ENCODE data around the gene GPR26.

Gene GPR26, protein sequence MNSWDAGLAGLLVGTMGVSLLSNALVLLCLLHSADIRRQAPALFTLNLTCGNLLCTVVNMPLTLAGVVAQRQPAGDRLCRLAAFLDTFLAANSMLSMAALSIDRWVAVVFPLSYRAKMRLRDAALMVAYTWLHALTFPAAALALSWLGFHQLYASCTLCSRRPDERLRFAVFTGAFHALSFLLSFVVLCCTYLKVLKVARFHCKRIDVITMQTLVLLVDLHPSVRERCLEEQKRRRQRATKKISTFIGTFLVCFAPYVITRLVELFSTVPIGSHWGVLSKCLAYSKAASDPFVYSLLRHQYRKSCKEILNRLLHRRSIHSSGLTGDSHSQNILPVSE

DNA sequence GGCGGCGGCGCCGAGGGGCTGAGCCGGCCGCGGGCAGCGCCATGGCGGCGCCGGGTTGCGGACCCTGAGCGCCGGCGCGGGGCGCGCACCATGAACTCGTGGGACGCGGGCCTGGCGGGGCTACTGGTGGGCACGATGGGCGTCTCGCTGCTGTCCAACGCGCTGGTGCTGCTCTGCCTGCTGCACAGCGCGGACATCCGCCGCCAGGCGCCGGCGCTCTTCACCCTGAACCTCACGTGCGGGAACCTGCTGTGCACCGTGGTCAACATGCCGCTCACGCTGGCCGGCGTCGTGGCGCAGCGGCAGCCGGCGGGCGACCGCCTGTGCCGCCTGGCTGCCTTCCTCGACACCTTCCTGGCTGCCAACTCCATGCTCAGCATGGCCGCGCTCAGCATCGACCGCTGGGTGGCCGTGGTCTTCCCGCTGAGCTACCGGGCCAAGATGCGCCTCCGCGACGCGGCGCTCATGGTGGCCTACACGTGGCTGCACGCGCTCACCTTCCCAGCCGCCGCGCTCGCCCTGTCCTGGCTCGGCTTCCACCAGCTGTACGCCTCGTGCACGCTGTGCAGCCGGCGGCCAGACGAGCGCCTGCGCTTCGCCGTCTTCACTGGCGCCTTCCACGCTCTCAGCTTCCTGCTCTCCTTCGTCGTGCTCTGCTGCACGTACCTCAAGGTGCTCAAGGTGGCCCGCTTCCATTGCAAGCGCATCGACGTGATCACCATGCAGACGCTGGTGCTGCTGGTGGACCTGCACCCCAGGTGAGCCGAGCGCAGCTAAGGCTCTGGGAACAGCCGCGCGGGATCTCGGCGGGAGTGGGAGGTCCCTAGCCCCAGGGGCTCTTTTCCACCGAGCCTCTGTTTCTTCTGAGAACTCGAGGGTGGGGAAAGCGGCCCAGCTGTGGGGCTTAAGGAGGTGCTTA lies at the start of gene GPR26:
GPR26 (plus strand) TSS at position 38 of the 919 bp plus-strand sequence; CDS start at position 91, 53 bp downstream.
- no peak for DNase-seq

DNA sequence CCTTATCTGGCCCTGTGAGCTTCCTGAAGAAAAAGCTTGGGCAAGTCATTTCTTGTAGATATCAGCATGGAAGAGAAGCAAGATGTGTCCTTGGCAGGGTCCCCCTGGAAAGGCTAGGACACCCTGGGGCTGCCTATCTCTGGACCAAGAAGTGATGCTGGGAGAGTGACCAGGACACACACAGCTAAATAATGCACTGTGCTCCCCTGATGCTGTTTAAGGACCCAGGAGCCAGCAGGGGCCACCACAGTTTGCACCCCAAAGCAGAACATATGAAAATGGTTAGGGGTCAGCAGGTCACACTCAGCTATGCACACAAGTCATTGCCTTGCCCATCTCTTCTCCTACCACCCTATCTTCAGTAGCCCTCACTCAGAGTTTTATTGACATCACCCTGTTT lies 47.9 kb upstream of the GPR26 start:
- no peak for DNase-seq

DNA sequence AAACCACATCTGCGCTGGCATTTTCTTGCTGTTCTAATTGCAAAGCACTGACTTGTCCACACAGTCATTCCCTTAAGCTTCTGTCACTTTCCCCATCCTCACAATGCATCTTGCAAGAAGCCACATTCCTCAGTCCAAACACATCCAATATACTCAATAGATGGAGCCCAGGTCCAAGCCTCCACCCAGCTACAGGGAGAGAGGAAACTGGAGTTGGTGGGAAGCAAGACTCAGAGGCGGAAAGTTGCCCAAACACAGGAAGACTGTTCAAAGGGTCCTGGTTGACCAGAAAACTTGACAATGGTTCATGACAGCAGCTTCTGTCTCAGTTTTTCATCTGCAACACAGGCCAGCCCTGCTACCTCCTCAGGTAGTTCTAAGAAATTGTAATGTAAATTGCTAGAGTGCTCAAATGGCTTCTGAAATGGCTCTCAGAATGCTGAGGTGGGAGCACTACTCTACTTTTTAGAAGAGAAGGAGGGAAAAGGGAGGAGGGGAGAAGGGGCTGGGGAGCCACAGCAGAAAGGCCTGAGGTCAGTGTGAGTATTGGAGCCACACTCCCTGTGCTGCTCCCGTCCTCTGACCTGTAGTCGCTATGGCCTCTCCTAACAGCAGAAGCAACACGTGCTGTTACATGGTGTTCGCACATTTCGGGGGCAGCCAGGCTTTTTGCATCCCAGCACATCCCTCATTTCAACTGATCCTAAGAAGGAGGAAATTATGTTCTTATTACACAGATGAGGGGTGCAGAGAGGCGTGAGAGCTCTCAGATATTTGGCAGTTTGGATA lies 46.9 kb upstream of the GPR26 start:
- no peak for DNase-seq

DNA sequence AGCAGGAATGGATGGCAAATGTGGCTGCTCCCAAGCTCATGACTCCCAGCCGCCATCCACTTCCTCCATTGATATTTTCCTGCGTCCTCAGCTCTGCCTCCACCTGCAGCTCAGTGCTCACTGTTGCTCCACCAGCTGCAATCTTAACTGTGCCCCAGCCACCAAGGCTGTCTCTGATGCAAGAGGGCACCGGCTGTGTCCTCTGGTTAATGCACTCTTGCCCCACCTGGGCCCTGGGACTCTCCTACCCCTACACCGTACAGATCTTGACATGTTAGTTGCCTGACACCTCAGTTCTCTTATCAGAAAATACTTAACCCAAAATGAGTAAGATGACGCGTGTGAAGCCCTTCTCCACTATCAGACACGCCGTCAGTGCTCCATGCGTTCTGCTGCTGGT lies 45.5 kb upstream of the GPR26 start:
- no peak for DNase-seq

DNA sequence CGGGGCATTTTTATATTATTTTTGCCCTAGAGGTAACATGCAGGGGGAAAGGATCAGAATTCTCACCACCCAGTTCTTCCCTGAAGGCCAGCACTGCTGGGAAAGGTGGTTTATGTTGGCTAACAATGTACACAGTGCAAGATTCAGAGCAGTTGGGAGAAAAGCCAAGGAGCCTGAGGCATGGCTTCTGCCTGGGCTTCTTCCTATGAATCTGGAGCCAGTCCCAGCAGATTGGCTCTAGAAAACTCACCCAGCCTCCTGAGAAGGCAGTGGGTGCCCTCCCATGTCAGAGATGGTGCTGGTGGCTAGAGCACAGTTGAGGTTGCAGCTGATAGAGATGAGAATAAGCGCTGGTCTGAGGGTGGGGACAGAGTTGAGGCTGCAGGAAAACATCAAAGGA lies 44.7 kb upstream of the GPR26 start:
- DNase-seq, result no peak

DNA sequence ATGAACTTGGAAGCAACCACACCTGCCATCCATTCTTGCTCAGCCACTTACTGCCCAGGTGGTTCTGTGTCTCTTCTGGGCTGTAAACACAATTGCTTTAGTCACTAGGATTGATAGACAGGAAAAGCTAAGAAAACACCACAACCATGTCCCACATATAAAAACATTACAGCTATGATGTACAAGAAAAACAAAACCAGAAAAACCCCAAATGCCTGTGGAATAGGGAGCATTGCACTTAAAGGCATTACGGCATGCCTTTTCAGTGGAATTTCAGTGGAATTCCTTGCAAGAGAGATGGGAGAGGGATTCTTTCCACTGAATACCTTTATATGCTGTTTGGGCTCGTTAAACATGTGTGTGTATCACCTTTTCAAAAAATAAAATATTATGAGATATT lies 44.2 kb upstream of the GPR26 start:
- DNase-seq, result no peak

DNA sequence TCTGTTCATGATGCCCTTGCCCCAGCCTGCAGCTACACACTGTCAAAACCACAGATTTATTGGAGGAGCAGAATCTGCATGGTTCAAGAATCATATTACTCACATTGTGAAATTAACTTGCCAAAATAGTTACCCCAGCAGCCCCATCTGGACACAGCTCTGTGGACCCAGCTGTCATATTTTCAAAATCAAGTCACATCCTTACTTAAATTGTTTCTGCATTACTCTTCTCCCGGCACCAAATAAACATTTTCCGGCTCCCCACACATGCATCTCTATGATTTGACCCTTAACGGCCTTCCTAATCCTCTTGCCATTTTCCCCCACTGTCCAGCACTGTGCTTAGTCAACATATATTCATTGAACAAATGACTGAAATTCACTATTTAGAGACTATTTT lies 43.8 kb upstream of the GPR26 start:
- no peak for DNase-seq

DNA sequence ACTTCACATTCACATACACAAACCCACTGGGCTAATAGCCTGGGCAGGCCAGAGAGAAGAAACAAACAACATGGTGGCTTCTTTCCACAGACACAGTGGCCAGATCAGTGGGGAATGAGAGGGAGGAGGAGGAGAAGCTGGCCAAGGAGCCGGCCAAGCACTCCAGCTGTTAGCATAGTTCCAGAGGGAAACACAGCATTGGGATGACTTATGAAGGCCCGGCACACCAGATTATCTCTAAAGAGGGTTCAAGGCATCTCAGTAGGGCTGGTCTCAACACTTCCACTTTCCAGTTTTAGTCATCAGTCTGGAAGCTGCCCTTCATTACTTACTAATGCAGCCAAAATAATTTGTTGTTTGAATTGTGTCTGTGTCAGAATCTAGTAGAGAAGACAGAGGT lies 42.1 kb upstream of the GPR26 start:
- DNase-seq, result no peak

DNA sequence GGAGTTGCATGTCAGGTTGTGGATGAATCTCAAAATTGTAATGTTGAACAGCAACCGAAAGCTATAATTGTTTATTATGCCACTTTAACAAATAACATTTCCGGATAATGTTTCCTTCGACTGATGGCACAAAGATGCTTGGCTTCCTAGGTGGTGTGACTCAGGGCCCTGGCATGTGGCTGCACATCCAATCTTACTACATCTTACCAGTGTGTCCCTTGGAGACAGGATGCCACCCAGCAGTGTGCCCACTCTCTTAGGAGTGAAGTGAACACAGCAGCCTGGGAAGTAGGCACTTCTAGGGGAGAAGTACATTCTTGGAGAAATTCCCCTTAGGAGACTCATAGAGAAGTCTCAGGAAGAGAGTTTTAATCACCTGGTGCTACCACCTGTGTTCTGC lies 33.0 kb upstream of the GPR26 start:
- no peak for DNase-seq

DNA sequence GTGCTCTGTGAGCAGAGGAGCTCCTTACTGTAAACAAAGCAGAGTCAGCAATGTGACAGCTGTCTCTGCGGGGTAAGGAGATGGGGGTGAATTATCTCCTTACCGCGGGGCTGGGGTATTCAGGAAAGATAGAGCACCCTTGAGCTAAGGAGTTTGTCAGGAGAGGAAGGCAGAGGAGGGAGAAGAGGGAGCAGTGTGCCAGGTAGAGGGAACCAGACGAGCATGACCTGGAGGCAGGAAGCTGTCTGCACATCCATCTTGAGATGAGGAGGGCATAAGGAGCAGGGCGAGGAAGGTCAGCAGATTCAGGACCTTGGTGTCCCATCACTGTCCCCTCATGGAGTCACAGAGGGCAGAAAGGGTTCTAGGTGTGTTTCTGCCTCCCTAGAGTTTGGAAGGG lies 32.5 kb upstream of the GPR26 start:
- DNase-seq, result no peak

DNA sequence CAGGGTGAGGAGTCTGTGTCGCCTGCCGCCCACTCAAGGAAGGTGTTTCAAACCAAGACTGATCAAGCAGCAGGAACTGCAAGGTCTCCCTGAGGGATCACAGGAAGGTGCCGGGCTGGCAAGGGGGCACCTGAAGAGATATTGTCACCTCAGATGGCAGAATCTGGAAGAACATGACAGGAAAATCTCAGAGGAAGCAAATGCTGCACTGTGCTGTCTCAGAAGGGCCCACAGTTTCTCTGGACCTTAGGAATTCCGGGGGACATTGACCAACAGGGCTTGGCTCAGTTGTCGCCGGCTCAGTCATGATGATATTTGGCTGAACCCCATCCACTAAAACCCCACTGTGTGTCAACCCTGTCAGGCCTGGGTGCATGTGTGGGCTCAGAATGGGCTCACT lies 31.9 kb upstream of the GPR26 start:
- no peak for DNase-seq

DNA sequence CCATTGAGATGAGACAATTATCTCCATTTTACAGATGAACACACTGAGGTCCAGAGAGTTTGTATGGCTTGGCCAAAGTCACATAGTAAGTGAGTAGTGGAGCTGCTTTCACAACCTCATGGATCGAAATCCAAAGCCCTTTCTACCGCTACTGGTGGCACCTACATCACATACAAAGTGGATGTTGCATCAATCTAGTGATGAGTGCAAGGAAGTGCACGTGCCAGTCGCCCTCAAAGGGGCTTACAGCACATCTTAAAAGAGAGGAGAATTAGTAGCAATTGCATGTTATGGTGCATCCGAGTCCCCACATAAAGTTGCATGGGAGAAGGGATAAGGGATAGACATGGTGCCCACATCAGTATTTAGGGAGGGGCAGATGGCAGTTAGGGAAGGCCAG lies 31.0 kb upstream of the GPR26 start:
- no peak for DNase-seq

DNA sequence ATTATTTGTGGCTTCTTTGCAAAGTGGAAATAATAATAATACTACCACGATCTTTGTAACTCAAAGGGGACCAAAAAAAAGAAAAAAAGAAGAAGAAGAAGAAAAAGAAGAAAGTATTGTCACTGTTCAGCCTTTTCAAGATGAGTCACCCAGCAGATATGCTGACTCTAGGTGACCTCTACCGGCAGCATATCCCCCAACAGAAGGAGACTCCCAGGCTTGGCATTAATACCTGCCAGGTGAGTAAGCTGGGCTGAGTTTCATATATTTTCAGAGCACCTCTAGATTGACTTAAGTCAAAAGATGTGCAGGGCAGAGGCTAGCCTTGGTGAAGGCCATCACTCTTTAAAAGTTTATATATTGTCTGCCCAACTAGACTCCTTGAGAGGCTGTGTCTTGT lies 30.4 kb upstream of the GPR26 start:
- DNase-seq, result no peak

DNA sequence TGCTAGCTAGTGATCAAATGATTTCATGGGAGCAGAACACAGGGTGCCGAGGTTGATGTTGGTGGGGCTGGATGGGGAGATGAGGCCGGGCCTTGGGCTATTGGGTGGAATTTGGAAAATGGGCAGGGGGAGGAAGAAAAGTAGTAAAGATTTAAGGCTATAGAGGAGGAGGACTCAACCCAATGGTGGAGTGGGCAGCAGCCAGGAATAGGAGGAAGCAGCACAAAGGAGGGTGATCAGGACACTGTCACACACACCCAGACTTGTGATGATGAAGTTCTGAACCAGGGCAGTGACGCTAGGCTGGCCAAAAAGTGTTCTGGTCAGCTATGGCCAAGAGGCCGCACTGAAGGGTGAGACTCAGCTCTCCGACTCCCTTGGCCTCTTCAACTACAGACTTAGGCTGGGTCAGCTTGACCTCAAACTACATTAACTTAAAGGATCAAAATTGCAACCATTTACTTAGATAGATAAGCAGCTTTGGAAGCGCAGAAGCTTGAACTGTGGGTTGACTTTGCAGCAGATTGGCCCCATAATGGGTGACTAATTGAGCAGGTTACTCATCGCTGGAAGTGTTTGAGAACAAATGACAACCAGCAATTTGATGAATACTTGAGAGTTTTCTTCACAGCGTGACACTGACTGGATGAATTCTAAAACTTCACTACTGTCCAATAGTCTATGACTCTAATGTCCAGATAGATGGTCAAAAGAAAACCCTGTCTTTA lies 29.4 kb upstream of the GPR26 start:
- no peak for DNase-seq

DNA sequence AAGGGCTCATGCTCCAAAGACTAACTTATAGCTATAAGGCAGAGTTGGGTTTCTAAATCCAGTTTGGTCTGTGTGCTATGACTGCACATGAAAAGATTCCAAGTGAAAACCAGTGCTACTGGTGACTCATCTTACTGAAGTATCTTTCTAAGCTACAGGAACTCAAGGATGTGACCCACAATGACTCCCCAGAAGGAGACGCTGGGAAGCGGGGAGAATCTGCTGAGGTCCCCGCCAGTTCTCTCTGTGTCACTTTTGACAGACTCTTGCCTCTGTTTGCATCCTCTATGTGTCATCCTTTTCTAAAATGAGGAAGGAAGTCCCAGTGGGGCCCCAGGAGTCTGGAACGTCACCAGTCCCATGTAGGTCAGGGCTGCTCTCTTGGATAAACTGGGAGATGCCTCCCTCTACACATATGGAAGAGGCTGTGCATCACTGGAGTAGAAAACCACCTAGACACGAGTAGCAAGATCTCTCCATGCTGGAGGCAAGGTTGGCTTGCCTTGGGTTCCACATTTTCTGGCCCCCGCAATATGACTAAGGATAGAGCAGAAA lies 28.8 kb upstream of the GPR26 start:
- peak; percentile 5 for DNase-seq

DNA sequence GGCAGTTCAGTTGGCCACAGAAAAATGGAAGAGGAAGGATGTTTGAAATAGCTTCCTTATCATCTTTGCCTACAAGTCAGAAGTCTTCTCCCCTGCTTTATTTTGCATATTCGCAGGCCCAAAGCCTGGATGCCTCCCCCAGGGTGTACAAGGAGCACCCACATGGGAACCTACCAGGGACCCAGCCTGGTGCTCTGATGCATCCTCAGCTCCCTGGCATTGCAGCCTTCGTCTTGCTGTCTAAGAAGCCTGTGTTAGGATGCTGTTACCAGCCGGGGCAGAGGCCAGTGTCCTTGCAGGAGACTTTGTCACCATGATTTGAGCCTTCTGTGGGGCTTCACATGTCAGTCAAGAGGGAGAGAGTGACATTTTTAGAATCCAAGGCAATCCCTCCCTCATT lies 27.0 kb upstream of the GPR26 start:
- DNase-seq, result no peak

DNA sequence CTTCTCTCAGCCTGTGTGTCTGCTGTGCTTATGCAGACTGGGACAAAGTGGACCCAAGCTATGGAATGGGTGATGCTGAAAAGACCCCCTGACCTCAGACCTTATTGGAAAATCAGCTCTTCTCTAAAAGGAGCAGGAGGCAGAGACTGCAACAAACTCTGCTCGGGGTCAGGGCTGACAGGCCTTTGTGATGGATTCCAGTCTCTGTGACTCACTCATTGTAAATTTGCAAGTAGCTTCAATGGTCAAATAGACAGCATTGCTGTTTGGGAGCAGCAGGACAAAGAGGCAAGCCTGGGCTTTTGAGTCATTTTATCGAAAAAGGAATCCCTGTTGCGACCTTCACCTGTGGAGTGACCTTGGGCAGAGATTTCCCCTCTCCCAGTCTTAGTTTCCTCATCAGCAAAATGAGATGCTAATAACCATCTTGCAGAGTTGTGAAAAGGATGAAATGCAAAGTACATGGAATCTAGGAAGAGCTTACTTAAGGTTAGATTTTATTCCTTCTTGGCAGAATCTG lies 26.1 kb upstream of the GPR26 start:
- no peak for DNase-seq

DNA sequence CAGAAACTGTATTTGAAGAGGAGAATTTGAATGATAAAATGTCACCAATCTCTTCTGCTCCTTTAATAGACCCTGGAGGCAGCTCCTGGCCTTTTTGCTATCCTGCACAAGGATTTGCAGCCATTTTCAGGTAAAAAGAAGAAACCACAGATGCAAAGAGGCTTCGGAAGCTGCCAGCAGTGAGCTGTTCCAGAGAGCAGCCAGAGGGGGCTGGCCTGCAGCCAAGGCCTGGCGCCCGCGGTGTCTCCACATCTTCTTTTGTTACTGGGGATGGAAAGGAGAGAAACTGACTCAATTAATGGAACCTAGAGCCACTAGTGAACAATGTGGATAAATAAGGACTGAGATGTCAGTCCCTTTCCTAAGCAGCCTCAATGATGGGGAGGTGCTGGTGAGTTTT lies 23.9 kb upstream of the GPR26 start:
- DNase-seq, result no peak

DNA sequence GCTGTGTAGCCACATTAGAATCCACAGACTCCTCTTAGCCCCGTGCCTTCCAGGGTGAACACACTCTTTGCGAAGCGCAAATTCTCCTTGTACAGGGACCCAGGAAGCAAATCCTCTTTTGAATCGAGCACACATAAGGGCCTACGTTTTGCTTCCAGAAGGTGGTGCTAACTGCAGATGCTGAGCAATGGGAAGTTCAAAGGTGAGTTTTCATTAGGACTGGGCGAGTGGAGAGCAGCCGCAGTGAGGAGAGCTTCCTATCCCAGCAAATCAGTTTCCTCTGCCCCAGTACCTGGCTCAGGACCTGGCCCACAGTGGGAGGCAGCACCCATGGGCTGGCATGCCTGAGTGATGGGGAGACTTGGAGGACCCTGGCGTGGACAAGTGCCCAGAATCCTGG lies 23.5 kb upstream of the GPR26 start:
- DNase-seq, result no peak

DNA sequence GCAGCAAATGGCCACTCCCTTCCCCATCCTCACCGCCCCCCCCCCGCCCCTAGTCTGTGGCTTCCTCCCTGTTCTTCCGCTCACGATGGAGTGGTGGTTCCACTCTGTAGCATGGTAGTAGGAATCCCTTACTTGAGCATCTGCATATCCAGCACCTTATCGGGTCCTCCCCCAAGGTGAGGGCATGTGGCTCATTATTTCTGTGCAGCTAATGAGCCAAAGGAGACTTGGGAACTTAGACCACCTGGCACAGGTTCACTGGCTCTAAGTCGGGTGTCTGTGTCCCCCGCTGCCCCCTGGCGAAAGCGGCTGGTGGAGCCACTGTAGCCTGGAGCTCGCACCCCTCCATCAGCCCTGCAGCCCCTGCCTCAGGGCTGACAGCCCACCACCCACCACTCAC lies 22.8 kb upstream of the GPR26 start:
- no peak for DNase-seq

DNA sequence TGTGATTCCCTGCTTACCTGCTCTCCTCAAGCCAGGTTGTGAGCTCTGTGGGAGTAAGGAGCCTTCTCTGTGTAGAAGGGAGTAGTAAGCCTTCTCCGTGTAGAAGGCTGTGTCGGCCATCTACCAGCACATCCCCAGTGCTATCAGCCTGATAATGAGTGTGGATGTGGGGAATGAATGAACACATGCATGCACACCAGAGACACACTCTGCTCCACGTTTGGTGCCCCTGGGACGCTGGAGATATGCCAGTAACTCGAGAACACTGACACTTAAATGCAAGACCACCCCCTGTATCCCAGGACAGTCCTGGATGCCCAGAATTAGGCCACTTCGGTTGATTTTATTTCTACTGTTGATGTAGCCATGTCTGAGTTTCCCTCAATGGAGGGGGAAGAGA lies 21.1 kb upstream of the GPR26 start:
- DNase-seq, result no peak

DNA sequence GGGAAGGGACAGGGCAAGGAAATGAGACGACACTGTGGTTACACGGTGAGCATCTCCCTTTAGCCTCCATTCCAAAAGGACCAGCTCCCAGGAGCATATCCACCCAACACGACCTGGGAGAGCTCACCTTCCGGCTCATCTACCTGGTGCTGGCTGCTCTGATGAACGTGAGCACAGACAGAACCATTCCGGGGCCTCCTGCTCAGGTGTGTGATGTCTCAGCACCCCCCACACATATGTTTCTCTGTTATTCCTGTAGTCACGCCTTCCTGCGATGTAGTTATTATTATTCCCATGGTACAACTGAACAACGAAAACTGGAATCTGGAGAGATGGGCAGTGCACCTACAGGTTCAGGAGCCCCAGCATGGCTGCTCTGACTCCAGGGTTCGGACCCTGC lies 20.5 kb upstream of the GPR26 start:
- no peak for DNase-seq
